GM18907 (cell line): ENCODE measurements around the gene PRPF40B.
A peak's percentile ranks its signal among the peaks of the same experiment; 100 is the strongest.

Source experiments
- ATAC-seq: cut with Tn5 transposase; IDR thresholded peaks from one replicate; pipeline ENCODE4 v1.9.1; 2021; ENCODE audit warnings: mild to moderate bottlenecking, moderate library complexity; ENCODE audit not compliant: unreplicated experiment

PRPF40B gene

DNA sequence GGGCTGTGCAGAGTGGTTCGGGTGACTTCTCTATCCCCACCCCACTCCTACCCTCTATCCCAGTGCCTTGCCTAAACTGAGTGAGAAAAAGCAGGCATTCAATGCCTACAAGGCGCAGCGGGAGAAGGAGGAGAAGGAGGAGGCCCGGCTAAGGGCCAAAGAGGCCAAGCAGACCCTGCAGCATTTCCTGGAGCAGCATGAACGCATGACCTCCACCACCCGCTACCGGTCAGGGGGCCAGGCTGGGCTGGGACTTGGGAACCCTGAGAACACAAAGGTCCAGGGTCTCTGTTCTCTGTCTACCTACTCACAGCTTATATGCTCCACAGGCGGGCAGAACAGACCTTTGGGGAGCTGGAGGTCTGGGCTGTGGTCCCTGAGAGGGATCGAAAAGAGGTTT is 11.7 kb downstream of the PRPF40B start:
- ATAC-seq, result no peak

DNA sequence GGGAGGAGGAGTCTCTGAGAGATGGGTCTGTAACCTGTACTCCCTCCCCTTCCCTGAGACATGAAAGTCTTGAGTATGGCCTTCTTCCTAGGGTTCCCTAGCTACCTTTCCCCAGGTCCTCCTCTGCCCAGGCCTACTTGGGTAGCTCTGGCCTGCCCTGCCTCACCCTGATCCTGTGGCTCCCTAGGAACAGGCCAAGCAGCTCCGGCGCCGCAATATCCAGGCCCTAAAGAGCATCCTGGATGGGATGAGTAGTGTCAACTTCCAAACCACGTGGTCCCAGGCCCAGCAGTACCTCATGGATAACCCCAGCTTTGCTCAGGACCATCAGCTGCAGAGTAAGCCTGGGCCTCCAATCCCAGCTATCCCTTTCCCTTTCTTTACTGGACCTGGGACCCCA is 12.3 kb downstream of the PRPF40B start:
- ATAC-seq, result no peak

DNA sequence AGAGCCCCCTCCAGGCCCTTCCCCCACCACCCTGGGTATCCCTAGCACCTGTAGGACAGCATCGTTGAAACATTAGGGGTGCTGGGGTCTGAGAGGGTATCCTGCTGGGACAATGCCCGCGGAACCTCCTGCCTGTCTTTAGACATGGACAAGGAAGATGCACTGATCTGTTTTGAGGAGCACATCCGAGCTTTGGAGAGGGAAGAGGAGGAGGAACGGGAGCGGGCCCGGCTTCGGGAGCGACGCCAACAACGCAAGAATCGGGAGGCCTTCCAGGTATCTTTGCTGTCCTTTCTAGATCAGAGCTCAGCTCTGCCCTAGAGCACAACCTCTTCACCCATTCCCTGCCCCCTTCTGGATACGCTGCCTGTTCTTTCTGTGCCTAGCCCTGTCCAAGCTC is 13.2 kb downstream of the PRPF40B start:
- no peak for ATAC-seq

DNA sequence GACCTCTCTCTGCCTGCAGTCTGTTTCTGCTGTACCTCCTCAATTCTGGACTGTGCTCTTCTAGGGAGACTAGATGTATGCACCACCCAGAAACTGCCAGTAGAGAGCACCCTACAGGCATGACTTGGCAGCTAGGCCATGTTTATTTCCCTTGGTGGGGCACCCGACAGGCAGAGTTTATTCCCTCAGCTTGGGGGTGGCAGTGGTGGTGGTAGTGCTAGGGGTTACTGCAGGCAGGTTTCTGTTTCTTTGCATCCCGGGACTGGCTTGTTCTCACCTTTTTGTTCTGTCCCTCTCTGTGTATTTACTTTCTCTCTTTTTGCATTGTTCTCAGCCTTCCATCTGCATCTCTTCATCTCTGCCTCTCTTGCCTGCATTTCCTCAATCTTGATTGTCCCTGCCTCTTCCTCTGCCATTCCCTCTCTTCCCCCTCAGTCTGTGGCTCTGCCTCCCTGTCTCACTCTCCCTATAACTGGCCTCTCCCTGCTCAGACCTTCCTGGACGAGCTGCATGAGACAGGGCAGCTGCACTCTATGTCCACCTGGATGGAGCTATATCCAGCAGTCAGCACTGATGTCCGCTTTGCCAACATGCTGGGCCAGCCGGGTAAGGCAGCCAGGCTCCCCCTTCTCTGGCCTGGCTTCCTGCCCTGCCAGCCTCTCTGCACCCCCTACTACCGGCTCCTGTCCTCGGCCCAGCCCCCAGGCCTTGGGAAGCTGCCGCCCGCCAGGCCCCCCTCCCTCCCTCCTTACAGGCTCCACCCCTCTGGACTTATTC is 13.8 kb downstream of the PRPF40B start:
- ATAC-seq, result peak; percentile 48

DNA sequence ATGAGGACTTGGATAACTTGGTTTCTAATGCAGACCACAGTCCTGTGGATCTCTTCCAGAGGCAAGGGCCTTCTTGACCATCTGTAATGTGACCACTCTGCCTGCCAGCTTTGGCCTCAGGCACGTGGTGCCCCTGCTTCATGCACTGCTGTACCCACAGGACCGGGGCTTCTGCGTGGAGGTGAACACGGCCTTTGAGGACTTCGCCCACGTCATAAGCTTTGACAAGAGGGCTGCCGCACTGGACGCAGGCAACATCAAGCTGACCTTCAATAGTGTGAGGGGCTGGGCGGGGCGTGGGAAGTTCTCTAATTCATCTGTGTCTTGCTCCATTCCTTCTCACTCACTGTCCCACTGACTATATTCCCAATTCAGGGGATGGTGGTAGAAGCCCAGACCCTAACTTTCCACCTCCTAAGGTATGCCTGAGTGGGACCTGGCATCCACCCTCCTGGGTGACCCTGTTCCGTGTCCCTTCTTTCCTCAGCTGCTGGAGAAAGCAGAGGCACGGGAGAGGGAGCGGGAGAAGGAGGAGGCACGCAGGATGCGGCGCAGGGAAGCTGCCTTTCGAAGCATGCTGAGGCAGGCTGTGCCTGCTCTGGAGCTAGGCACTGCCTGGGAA is 18.5 kb downstream of the PRPF40B start:
- no peak for ATAC-seq

DNA sequence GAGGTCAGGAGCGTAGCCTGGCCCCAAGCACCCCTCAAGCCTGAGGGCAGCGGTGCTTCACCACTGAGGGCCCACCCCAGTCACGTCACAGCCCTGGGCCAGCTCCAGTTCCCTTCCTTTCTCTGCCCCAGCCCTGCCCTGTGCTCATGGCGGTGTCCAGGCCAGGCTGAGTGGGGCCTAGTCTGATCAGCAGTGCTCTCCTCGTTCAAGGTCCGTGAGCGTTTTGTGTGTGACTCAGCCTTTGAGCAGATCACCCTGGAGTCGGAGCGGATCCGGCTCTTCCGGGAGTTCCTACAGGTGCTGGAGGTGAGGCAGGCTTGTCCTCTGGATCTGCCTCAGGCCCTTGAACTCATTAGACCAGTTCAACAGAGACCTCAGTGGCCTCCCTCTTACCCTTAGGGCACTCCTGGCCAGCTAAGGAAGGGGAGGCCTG is 19.0 kb downstream of the PRPF40B start:
- ATAC-seq, result no peak

DNA sequence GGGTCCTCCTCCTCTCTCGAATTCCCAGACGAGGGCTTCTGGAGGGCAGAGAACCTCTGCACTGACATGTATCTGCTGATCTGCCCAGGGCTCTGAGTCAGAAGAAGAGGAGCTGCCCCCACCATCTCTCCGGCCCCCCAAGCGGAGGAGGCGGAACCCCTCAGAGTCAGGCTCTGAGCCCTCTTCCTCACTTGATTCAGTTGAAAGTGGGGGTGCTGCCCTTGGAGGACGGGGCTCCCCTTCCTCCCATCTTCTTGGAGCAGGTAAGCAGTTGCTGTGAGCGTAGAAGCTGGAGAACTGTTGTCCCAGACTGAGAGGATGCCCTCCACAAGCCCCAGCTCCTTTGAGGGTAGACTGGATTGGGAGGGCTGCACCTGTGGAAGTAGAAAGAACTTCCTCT is 19.8 kb downstream of the PRPF40B start:
- ATAC-seq, result no peak

DNA sequence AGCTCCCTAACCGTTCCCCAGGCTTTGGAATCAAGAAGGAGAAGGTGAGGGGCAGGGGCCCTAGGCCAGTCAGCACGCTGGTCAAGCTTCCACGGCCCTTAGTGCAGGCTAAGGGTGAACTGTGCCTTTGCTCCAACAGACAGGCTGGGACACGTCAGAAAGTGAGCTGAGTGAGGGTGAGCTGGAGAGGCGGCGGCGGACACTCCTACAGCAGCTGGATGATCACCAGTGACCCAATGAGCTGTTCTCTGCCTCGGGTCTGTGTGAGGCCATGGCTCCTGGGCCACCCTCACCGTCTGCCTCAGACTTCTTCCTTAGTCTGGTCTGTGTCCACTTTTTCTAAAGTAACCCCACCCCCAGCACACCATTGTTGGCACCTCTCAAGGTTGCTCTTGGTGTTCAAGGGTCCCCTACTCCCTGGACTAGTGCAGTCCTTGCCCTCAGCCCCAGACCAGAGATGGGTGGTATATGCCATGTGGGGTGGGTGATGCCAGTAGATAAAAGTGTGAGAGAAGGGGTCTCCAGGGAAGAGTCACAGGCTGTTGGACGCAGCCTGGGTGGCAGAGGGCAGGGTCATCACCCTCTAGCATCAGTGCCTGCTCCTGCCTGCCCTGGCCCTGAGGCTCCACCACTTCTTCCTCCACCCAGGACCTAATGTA is 20.7 kb downstream of the PRPF40B start:
- no peak for ATAC-seq

DNA sequence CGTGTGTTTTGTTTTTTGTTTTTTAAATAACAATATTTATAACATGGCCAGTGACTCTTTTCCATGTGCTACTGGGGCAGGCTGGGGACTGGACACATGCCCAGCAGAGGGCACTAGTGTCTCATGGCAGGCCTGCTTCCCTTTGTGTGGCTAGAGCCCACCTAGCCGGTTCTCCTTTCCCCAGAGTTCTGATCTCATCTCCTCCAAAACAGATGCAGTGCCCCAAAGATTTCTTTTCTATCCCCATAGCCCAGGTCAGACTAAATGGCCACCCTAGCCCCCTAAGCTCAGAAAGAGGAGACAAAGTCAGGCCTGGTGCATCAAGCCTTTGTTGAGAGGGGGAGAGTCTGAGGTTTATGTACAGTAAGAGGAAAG is 21.2 kb downstream of the PRPF40B start:
- ATAC-seq, result no peak

DNA sequence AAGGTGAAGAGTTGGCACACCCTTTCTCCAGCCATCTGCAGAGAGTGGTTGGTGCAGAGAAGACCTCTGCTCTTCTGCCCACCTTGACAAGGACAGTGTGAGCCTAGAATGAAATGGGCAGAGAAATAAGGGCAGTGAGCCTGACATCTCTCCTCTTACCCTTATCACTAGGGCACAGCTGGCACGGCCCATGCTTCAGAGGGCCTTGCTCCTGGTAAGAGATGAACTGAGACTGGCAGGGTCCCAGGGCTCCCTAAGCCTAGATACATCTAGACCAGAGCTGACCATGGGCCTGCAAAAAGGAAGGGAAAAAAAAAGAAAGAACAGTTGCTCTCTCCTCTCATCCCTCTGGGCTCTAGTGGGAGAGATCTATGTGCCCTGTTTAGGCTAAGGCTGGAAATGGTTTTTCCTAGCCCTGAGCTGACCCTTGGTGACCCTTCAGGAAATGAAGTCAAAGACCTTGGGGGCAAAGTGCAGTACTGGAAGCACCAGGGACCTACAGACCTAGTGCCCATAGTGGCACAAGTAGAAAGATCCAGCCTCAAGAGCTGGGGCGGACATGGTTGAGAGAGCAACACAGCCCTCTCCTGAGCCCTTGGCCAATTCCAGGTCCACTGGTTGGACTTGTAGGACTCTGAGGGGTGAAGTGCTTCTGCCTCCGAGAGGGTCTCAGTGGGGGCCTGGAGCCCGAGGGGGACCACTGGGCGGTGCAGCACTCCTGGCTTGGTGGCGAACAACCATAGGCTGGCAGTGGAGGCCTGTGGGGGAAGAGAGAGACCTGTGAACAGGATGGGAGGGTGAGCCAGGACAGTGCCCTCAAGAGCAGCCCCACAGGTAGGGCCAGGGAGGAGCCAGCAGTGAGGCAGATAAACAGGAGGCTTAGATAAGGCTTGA is 22.0 kb downstream of the PRPF40B start:
- no peak for ATAC-seq

DNA sequence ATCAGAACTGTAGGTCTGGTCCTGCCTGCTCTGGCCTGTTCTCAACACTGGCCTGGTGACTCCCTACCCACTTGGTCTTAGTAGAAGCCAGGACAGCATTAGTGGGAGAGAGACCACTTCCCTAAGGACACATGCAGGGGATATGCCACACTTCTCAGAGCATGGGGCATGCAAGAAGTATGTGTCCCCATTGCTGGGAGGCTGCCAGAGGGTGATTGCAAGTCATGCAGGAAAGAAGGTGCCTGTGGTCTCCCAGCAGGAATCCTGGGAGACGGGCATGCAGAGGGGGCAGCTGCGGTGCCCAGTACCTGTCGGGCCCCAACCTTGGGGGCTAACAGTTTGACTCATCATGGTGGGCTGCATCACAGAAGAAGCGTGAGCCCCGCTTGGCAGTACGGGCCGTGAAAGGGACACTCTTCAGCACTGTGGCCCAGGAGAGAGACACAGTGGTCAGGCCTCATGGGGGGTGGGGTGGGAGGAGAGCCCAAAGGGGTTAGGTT is 23.0 kb downstream of the PRPF40B start:
- ATAC-seq, result no peak

DNA sequence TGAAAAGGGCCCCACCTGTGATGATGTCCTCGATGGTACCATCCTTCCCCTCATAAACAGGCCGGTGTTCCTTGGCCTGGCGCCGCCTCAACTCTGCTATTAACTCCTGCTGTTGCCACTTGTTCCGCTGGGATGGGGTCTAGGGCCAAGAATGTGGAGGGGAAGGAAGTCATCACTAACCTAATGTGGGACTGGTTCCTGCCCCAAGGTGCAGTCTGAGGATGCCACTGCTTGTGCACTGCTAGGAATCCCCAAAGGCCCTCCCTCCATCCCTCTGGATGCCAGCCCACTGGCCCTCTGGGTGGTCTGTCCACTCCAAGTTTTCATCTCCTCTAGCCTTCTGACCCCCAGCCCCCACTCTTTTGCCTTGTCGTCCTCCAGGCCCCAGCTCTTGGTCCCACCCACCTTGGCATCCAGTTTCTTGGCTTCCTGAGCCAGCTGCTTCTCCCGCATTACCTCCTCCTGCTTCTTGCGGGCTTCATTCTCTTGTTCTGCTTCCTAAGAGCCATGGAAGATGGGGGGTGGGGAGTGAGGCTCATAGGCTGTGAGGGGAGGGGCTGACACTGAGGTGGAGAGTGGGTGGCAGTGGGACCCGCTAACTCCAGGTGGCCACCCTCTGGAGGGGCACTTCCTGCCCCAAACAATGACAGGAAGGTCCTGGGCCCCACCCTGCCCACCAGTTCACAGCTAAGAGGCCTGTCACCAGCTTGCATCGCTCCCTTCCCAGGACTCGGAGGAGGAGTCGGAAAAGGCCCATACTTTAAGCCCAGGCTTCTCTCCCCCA is 23.7 kb downstream of the PRPF40B start:
- ATAC-seq, result no peak

DNA sequence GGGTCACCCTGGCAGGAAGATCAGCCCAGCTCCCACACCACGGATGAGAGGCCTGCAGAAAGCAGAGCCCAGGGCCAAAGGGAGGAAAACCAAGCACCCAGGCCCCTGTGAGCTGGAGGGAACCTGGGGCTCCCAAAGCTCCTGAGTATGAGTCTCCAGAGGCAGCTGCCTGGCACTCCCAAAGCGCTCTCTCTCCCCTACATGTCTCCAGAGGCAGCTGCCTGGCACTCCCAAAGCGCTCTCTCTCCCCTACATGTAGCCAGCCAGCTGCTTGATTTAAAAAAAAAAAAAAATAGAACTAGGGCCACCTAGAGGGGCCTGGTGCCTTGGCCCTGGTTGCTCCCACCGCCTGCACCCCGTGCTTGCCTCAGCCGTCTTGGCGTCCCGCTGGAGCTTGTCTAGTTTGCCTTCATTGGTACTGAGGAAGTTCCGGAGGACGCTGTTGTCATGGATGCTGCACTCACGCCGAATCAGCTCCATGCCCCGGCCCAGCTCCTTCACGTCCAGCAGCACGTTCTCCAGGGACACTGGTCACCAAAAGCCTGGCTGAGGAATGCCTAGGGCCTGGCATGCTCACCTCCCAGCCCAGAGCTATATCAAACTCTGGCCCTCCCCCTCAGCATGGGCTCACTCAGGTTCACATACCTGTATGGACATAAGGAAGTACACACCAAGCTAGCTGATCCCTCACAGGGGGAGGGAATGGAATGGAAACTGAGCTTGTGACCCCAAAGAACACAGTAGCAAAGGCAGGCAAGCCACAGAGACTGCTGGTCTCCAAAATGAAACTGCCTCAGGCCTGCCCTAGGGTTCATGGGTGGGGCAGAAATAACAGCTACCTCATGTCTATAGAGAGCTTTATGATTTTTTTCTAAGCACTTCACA is 24.7 kb downstream of the PRPF40B start:
- ATAC-seq, result no peak

DNA sequence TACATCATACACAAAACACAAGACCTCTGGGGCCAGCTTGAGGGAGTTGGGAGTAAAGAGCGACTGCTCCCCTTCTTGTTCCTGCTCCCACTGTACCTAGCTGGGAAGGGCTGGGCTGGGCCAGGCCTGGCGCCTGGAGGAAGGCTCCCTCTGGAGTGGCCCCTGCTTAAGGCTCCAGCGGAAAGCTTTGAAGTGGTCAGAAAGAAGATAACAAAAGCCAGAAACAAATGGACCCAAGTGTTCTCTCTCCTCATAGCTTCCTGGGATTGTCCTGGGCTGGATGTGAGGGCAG is 25.3 kb downstream of the PRPF40B start:
- ATAC-seq, result no peak

DNA sequence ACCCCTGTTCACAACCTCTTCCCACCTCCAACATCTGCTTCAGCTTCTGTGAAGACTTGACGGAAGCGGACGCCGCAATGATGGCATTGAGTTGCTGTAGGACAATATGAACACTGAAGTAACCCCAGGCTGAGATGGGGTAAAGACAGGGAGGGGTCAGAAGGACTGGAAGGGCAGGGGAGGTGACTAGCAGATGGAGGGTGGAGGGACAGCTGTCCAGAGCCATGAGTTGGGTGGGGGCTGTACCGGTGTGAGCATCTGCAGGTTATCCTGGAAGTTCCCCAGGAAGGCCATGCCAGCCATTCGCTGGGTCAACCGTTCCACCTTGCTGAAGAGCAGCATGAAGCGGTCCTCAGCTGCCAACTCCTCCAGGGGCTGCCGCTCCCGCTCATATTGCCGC is 26.1 kb downstream of the PRPF40B start:
- no peak for ATAC-seq

DNA sequence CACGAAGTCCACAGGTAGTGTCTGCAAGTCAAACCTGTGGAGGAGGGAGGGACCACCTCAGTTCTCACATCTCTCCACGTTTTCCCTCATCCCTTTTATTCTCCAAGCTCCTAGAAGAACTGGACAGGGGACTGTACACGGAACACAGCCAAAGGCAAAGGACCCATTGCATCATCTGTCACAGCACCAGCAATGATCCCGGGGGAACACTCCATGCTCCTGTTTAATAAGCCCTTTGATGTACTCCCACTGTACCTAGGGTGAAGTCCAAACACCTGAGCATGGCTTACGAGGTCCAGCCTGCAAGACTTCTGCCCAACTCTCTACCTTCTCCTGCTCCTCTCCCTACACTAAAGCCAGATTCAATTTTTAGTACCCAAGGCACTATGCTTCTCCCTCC is 26.5 kb downstream of the PRPF40B start:
- ATAC-seq, result no peak

DNA sequence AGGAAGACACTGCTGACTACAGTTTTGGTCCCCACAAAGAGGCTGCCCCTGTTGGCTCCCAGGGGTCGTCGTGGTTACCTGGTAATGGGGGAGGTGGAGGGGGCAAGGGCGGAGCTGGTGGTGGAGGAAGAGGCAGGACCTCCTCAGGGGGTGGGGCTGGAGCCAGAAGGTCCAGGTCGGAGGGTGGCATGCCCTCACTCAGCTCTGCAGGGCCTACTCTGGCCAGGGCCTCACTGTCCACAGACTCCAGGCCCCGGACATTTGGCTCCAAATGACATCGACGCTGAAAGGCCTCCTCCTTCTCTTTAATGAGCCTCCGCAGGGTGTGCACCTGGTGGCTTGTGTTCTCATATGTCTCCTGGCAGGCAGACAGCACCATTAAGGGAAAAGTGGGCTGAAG is 28.5 kb downstream of the PRPF40B start:
- ATAC-seq, result no peak

DNA sequence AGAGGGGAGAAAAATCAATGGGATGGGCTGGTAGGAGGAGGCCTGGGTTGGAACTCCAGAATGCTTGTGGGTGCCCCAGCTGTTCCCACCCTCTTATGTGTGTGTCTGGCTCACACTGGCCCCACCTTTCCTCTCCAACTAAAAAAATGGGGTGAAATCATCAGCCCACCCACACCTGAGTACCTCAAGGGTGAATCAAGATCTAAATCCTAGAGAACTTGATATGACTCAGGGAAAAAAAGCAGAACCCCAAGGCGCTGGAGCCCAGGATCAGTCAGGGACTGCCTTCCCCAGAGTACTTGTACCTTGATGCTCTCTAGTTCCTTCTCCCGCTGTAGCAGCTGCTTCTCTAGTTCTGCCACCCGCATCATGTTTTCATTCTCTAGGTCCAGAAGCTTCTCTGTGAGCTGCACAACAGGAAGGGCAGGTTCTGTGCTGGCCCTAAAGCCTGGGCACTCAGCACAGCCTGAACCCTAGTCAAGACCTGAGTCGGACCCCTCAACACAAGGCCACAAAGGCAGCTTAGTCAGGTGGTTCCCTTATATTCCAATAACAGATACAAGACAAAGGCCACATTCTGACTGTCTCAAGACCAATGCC is 29.7 kb downstream of the PRPF40B start:
- ATAC-seq, result no peak

DNA sequence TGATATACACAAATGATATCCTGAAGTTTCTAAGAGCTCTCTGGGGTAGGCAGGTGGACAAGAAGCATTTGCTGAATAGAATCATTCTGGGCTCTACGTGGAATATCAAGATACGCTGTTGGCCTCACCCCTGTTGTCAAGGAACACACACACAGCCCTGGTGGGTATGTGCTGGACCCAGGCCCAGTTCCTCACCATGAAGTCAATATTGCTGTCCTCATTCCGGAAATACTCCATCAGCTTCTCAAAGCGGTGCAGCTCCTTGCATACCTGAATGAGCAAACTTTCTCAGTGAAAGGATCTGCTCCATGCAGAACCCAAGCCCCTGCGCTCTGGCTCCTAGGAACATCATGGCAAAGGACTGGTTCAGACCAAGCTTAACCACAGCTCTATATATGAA is 31.4 kb downstream of the PRPF40B start:
- no peak for ATAC-seq
